Measurements from ENCODE around the gene CLASP1.

GRCh38 chr2:121677855-121678254 lies 28.6 kb upstream of the CLASP1 start:
- TF ChIP-seq POLR2AphosphoS5 (IDR thresholded peaks at IDR 0.05; ENCODE audit: low read depth) (no peak), CTCF (IDR thresholded peaks at IDR 0.05; ENCODE audit: insufficient read depth, low read length) (no peak), SPI1 (IDR thresholded peaks at IDR 0.05; ENCODE audit: borderline replicate concordance, low read depth) (no peak), REST (IDR thresholded peaks at IDR 0.05; ENCODE audit: insufficient replicate concordance, low read depth) (no peak)

Data from HL-60 (cell line).